Astrocyte of the cerebellum (primary cell): ENCODE data around the gene YTHDF1.

ENCODE experiments used
- DNase-seq: peaks from one replicate; pipeline ENCODE4 v3.0.0-alpha.2; 2011; ENCODE audit warnings: low read depth
- H3K4me3 ChIP-seq: 2 replicates; pipeline ENCODE4 v1.5.1; 2011; ENCODE audit warnings: mild to moderate bottlenecking, low read depth, low read length, moderate library complexity
- CTCF ChIP-seq: IDR thresholded peaks from 2 replicates; pipeline ENCODE4 v1.5.1; 2012; ENCODE audit warnings: low read length, low read depth, moderate library complexity, mild to moderate bottlenecking; ENCODE audit errors: missing control alignments
- in situ Hi-C: cut with HindIII; loops from 2 replicates; pipeline ENCODE4 v1.10.0; 2017; ENCODE audit warnings: low sequenced_read_pairs

Gene YTHDF1

GRCh38 chr20:63168861-63169260 lies 47.1 kb downstream of the YTHDF1 start:
- no peak for TF ChIP-seq CTCF
- DNase-seq = no peak
- H3K4me3 ChIP-seq = no peak overlapping the region
- in situ Hi-C loops = no loop called here

GRCh38 chr20:63167918-63168520 lies 47.9 kb downstream of the YTHDF1 start:
- in situ Hi-C loops = no loop called here
- TF ChIP-seq CTCF = no peak
- no peak overlapping the region for H3K4me3 ChIP-seq
- DNase-seq = no peak

GRCh38 chr20:63167026-63167917 lies 48.7 kb downstream of the YTHDF1 start:
- TF ChIP-seq CTCF = no peak
- no peak overlapping the region for H3K4me3 ChIP-seq
- DNase-seq = no peak
- in situ Hi-C loops = no loop called here

- in situ Hi-C loops = no loop called here
- no peak for TF ChIP-seq CTCF
- no peak for DNase-seq
Measured at GRCh38 chr20:63166193-63167020, 49.5 kb downstream of the YTHDF1 start.

GRCh38 chr20:63165356-63166192 lies 50.4 kb downstream of the YTHDF1 start:
- in situ Hi-C loops = no loop called here
- TF ChIP-seq CTCF = no peak
- H3K4me3 ChIP-seq = no peak overlapping the region
- DNase-seq = no peak

More at GRCh38 chr20:63166193-63167020, 49.5 kb downstream of the YTHDF1 start:
- H3K4me3 ChIP-seq = no peak overlapping the region
